HepG2 (cell line): ENCODE measurements around the gene RHOT2. TPM values are rescaled to one million over a fixed set of nuclear protein-coding genes. Genes with fewer than 3 reads are reported as not detected.
A peak's percentile ranks its signal among the peaks of the same experiment; 100 is the strongest.

Experiments
- AGO2 ChIP-seq: fragments of 200-400 bp; formaldehyde crosslinking; optimal IDR thresholded peaks from 2 replicates; pipeline ENCODE3; 2017; ENCODE audit warnings: mild to moderate bottlenecking, low read depth, low read length, moderate library complexity
- POLR2AphosphoS5 ChIP-seq: IDR thresholded peaks from 2 replicates; pipeline ENCODE4 v1.6.1; 2012; ENCODE audit warnings: low read depth, low read length
- RBFOX2 ChIP-seq: fragments of 200-400 bp; formaldehyde crosslinking; IDR thresholded peaks from 2 replicates; pipeline ENCODE4 v1.6.1; 2017; ENCODE audit warnings: low read depth, mild to moderate bottlenecking, low read length
- REST ChIP-seq, 2 experiments: IDR thresholded peaks; 2 replicates each; pipeline ENCODE4 v1.6.1; 2011 to 2012; ENCODE audit warnings: low read length in 2 of 2, borderline replicate concordance in 1 of 2, low read depth in 1 of 2, mild to moderate bottlenecking in 1 of 2, moderate library complexity in 1 of 2
- ZNF160 ChIP-seq: sonication (generic); formaldehyde crosslinking; IDR thresholded peaks from 2 replicates; pipeline ENCODE4 v1.8.0; 2022; ENCODE audit warnings: mild to moderate bottlenecking, inconsistent platforms, missing genetic modification reagents
- ZNF296 ChIP-seq: sonication (generic); formaldehyde crosslinking; conservative IDR thresholded peaks from 2 replicates; pipeline ENCODE4 v1.5.0; 2020; ENCODE audit warnings: mild to moderate bottlenecking, missing genetic modification reagents
- ZNF775 ChIP-seq: sonication (generic); formaldehyde crosslinking; IDR thresholded peaks from 2 replicates; pipeline ENCODE4 v1.4.0; 2020; ENCODE audit warnings: missing genetic modification reagents, mild to moderate bottlenecking, moderate library complexity, borderline replicate concordance
- polyA plus RNA-seq, 8 experiments: library from polyadenylated mRNA; depleted of rRNA in 3 of 8; stranded (reverse) in 7 of 8; unstranded in 1 of 8; fragments of >200 nt; fragmentation: Illumina TruSeq in 4 of 8; extraction: Trizol in 4 of 8; gene quantifications; 2 replicates each; pipeline versions ENCODE4 v1.2.1 to v1.2.3, GENCODE V29; 2011 to 2016; ENCODE audit warnings: low read depth in 4 of 8, missing spikeins in 1 of 8, mixed read lengths in 1 of 8; ENCODE audit not compliant: insufficient read depth in 1 of 8
- total RNA-seq, 5 experiments: library from RNA; depleted of rRNA; stranded (reverse); fragments of >200 nt; fragmentation: Illumina TruSeq; extraction: Trizol; gene quantifications; 2 replicates each; pipeline ENCODE4 v1.2.3, GENCODE V29; 2016; ENCODE audit warnings: low read depth in 1 of 5

Gene RHOT2
- total and polyA plus RNA-seq, 2 of the 13 experiments (the other 11 are each of a cell fraction or from before 2014, with no cell fraction given), result 63.6 to 76.9 TPM

- no peak for TF ChIP-seq ZNF775
- 0 out of 2 replicates have a peak, but pooled peaks have one; percentile 7 for TF ChIP-seq POLR2AphosphoS5
- peak; percentile 42; the same call in 1 of the 2 replicates for TF ChIP-seq RBFOX2
- peak; percentile 71 for TF ChIP-seq AGO2
- no peak for TF ChIP-seq ZNF160
- TF ChIP-seq ZNF296, result 0 out of 2 replicates have a peak, but pooled peaks have one; percentile 35
- TF ChIP-seq REST (IDR thresholded peaks at IDR 0.05; ENCODE audit: borderline replicate concordance in 1 of 2, low read depth in 1 of 2, low read length in 2 of 2), result no peak
Measured at GRCh38 chr16:674214-674881, 6.4 kb downstream of the RHOT2 start (continued).
